NCI-H2171 treated with DMSO at 0.1 percent for 48 hours (cell line): ENCODE measurements around the gene RFTN1.
"Not testable (repeated sequence)": the region's sequence is repeated elsewhere in the genome, so short reads cannot be mapped to it uniquely, and the experiment has no call there.

Experiments
- DNase-seq: peaks from one replicate; lab custom pipeline; 2025; lab: John Stamatoyannopoulos, UW

The RFTN1 gene

GRCh38 chr3:16506884-16507577, 6.5 kb downstream of the RFTN1 start:
- no peak for DNase-seq

GRCh38 chr3:16506451-16506850, 7.0 kb downstream of the RFTN1 start:
- DNase-seq: no peak

GRCh38 chr3:16504692-16505091, 8.8 kb downstream of the RFTN1 start:
- no peak for DNase-seq

GRCh38 chr3:16504242-16504641, 9.3 kb downstream of the RFTN1 start:
- DNase-seq: no peak

GRCh38 chr3:16503191-16503776, 10.2 kb downstream of the RFTN1 start:
- no peak for DNase-seq

- no peak for DNase-seq
These were observed 11.1 kb downstream of the RFTN1 start for GRCh38 chr3:16502347-16502908.

GRCh38 chr3:16501376-16501775, 12.1 kb downstream of the RFTN1 start:
- no peak for DNase-seq

GRCh38 chr3:16500911-16501310, 12.6 kb downstream of the RFTN1 start:
- no peak for DNase-seq

GRCh38 chr3:16500093-16500492, 13.4 kb downstream of the RFTN1 start:
- DNase-seq: no peak

GRCh38 chr3:16499351-16499750, 14.1 kb downstream of the RFTN1 start:
- no peak for DNase-seq

- DNase-seq: no peak
These were observed 15.2 kb downstream of the RFTN1 start for GRCh38 chr3:16498130-16498890.

- no peak for DNase-seq
These were observed 16.9 kb downstream of the RFTN1 start for GRCh38 chr3:16496408-16497222.

- no peak for DNase-seq
These were observed 17.5 kb downstream of the RFTN1 start for GRCh38 chr3:16496008-16496407.

GRCh38 chr3:16494814-16495431, 18.6 kb downstream of the RFTN1 start:
- DNase-seq: no peak

GRCh38 chr3:16494094-16494493, 19.4 kb downstream of the RFTN1 start:
- DNase-seq: no peak

- no peak for DNase-seq
These were observed 23.4 kb downstream of the RFTN1 start for GRCh38 chr3:16490062-16490619.

- not testable (repeated sequence) for DNase-seq
These were observed 24.0 kb downstream of the RFTN1 start for GRCh38 chr3:16489326-16490061.

GRCh38 chr3:16488637-16489036, 24.9 kb downstream of the RFTN1 start:
- DNase-seq: no peak

- DNase-seq: no peak
These were observed 25.9 kb downstream of the RFTN1 start for GRCh38 chr3:16487511-16488175.

GRCh38 chr3:16486951-16487480, 26.5 kb downstream of the RFTN1 start:
- DNase-seq: no peak
